ENCODE data around the gene HAS3.
"Not testable (repeated sequence)": the region's sequence is repeated elsewhere in the genome, so short reads cannot be mapped to it uniquely, and the experiment has no call there.

- not testable (repeated sequence) for TF ChIP-seq CTCF, POLR2A (IDR thresholded peaks at IDR 0.05)
These were observed 19.5 kb downstream of the HAS3 start for GRCh38 chr16:69124961-69125360.

Measured in heart left ventricle (tissue), 13 donors.